ENCODE results near the gene ANO10. TPM values are rescaled to one million over a fixed set of nuclear protein-coding genes. Genes with fewer than 3 reads are reported as not detected.

Gene ANO10
- total RNA-seq, 1 experiment from 2014 or later = 26.6 TPM

GRCh38 chr3:43477600-43477999, 144.2 kb downstream of the ANO10 start:
- no peaks in the 10 kb centered on the region for H3K4me1 ChIP-seq (ENCODE audit: control insufficient read depth, insufficient read depth, low read length)
- BruUV-seq (replicated peaks) = no TSS peak
- DNase-seq (ENCODE audit: low read depth, low spot score) (no peak), ATAC-seq (no peak)
- intact Hi-C loops (cut with micrococcal nuclease; ENCODE audit: unreplicated experiment) (no loop called here), in situ Hi-C loops (cut with HindIII; ENCODE audit: low pct_unique_long_range_greater_than_20kb, low sequenced_read_pairs) (no loop called here)
- ChIA-PET POLR2A (no interaction called here), CTCF (no interaction called here)
- no peaks in the 10 kb centered on the region for H3K36me3 ChIP-seq (ENCODE audit: control insufficient read depth, insufficient read depth, low read length)
- H3K4me3 ChIP-seq (ENCODE audit: low read depth in 2 of 2, low read length in 2 of 2) = no peak overlapping the region
- no peak overlapping the region for H3K27ac ChIP-seq (ENCODE audit: low read length)
- H3K9me3 ChIP-seq (ENCODE audit: control insufficient read depth, insufficient read depth, low read depth, low read length) = no peaks in the 10 kb centered on the region
- H3K27me3 ChIP-seq (ENCODE audit: control insufficient read depth, insufficient read depth, low read length) = no peaks in the 10 kb centered on the region
- TF ChIP-seq TCF7L2 (IDR thresholded peaks at IDR 0.05; ENCODE audit: low read depth, low read length) (no peak), REST (IDR thresholded peaks at IDR 0.05; ENCODE audit: insufficient read depth in 1 of 2, low read depth in 2 of 2, low read length in 1 of 2) (no peak), SIN3A (IDR thresholded peaks at IDR 0.05; ENCODE audit: borderline replicate concordance, insufficient read depth, low read depth, low read length) (no peak), POLR2AphosphoS5 (IDR thresholded peaks at IDR 0.05; ENCODE audit: low read depth, low read length) (no peak)
- TF ChIP-seq, protein P1, sequence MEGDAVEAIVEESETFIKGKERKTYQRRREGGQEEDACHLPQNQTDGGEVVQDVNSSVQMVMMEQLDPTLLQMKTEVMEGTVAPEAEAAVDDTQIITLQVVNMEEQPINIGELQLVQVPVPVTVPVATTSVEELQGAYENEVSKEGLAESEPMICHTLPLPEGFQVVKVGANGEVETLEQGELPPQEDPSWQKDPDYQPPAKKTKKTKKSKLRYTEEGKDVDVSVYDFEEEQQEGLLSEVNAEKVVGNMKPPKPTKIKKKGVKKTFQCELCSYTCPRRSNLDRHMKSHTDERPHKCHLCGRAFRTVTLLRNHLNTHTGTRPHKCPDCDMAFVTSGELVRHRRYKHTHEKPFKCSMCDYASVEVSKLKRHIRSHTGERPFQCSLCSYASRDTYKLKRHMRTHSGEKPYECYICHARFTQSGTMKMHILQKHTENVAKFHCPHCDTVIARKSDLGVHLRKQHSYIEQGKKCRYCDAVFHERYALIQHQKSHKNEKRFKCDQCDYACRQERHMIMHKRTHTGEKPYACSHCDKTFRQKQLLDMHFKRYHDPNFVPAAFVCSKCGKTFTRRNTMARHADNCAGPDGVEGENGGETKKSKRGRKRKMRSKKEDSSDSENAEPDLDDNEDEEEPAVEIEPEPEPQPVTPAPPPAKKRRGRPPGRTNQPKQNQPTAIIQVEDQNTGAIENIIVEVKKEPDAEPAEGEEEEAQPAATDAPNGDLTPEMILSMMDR (IDR thresholded peaks at IDR 0.05) = no peak

DNA sequence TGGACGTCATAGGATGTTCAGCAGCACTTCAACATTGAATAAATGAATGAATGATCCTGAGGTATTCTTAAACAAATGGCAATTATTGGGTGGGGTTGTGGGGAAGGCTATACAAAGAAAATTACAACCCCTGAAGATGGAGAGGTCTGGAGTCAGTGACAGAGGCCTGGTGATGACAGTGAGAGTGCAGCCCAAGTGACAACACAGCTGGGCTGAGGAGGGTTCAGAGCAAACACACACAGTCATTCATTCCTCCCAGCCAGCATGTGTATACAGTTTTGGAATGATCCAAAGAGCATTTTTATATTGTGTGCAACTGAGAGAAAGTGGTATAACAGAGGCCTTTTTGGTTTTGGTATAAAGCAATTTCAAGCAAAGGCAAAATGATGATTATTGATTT, 148.1 kb downstream of the ANO10 start:
- Histone ChIP-seq H3K36me3 (ENCODE audit: control insufficient read depth, insufficient read depth, low read length) (no peaks in the 10 kb centered on the region), H3K4me1 (ENCODE audit: control insufficient read depth, insufficient read depth, low read length) (no peaks in the 10 kb centered on the region), H3K27ac (ENCODE audit: low read length) (no peak overlapping the region), H3K9me3 (ENCODE audit: control insufficient read depth, insufficient read depth, low read depth, low read length) (no peaks in the 10 kb centered on the region), H3K4me3 (ENCODE audit: low read depth in 2 of 2, low read length in 2 of 2) (no peak overlapping the region), H3K27me3 (ENCODE audit: control insufficient read depth, insufficient read depth, low read length) (no peaks in the 10 kb centered on the region)
- BruUV-seq (replicated peaks) = no TSS peak
- in situ Hi-C loops (cut with HindIII; ENCODE audit: low pct_unique_long_range_greater_than_20kb, low sequenced_read_pairs) (no loop called here), intact Hi-C loops (cut with micrococcal nuclease; ENCODE audit: unreplicated experiment) (loop anchor here (2.0 kb wide), 1 partner anchor 35 kb away; no protein-coding TSS in a partner anchor)
- TF ChIP-seq, protein P1 (IDR thresholded peaks at IDR 0.05) = no peak
- TF ChIP-seq POLR2AphosphoS5 (IDR thresholded peaks at IDR 0.05; ENCODE audit: low read depth, low read length) (no peak), REST (IDR thresholded peaks at IDR 0.05; ENCODE audit: insufficient read depth in 1 of 2, low read depth in 2 of 2, low read length in 1 of 2) (no peak), SIN3A (IDR thresholded peaks at IDR 0.05; ENCODE audit: borderline replicate concordance, insufficient read depth, low read depth, low read length) (no peak), TCF7L2 (IDR thresholded peaks at IDR 0.05; ENCODE audit: low read depth, low read length) (no peak)
- CTCF ChIA-PET = no interaction called here
- ATAC-seq (no peak), DNase-seq (ENCODE audit: low read depth, low spot score) (no peak)
- POLR2A ChIA-PET = no interaction called here

All from Panc1 (cell line).